PFSK-1 (cell line): ENCODE measurements around the gene TTPAL.

Experiments
- FOXP2 ChIP-seq: optimal IDR thresholded peaks from 2 replicates; pipeline ENCODE3; 2011; ENCODE audit warnings: borderline replicate concordance, control low read depth, inconsistent platforms; ENCODE audit not compliant: insufficient read depth; ENCODE audit errors: extremely low read length, extremely low read depth
- POLR2AphosphoS5 ChIP-seq: IDR thresholded peaks from 2 replicates; pipeline ENCODE4 v1.6.1; 2012; ENCODE audit warnings: low read depth, mild to moderate bottlenecking, control low read depth, low read length, moderate library complexity
- SIN3A ChIP-seq: IDR thresholded peaks from 2 replicates; pipeline ENCODE4 v1.6.1; 2012; ENCODE audit warnings: mild to moderate bottlenecking, low read length, moderate library complexity, borderline replicate concordance; ENCODE audit not compliant: insufficient read depth
- TAF1 ChIP-seq: IDR thresholded peaks from 2 replicates; pipeline ENCODE4 v1.6.1; 2012; ENCODE audit warnings: low read length, control low read depth, borderline replicate concordance; ENCODE audit not compliant: insufficient read depth
- TF ChIP-seq, protein P1 (sequence below), 2 experiments: IDR thresholded peaks; 2 replicates each; pipeline versions ENCODE4 v1.6.1 to v1.8.0; 2011 to 2012; ENCODE audit warnings: low read depth in 2 of 2, low read length in 2 of 2, control low read depth in 1 of 2, inconsistent platforms in 1 of 2, mild to moderate bottlenecking in 1 of 2, moderate library complexity in 1 of 2; ENCODE audit not compliant: insufficient read depth in 1 of 2

Gene TTPAL

DNA sequence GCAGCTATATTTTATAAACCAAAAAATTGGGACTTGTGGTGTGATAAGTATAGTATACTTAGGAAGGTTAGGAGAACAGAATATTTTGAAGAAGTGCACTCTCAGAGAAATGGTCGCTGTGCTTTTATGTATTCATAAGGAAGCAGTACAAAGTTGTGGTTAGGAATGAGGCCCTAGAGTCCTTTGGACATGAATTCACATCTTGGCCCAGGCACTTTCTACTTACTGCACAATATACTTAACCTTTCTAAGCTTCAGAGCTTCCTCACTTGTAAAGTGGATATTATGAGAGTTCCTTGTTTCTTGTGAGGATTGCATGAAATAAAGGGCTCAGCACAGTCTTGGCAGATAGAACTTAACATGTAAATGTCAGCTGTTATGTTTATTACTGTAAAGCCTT lies 67.2 kb downstream of the TTPAL start:
- no peak for TF ChIP-seq POLR2AphosphoS5
- TF ChIP-seq, protein P1, sequence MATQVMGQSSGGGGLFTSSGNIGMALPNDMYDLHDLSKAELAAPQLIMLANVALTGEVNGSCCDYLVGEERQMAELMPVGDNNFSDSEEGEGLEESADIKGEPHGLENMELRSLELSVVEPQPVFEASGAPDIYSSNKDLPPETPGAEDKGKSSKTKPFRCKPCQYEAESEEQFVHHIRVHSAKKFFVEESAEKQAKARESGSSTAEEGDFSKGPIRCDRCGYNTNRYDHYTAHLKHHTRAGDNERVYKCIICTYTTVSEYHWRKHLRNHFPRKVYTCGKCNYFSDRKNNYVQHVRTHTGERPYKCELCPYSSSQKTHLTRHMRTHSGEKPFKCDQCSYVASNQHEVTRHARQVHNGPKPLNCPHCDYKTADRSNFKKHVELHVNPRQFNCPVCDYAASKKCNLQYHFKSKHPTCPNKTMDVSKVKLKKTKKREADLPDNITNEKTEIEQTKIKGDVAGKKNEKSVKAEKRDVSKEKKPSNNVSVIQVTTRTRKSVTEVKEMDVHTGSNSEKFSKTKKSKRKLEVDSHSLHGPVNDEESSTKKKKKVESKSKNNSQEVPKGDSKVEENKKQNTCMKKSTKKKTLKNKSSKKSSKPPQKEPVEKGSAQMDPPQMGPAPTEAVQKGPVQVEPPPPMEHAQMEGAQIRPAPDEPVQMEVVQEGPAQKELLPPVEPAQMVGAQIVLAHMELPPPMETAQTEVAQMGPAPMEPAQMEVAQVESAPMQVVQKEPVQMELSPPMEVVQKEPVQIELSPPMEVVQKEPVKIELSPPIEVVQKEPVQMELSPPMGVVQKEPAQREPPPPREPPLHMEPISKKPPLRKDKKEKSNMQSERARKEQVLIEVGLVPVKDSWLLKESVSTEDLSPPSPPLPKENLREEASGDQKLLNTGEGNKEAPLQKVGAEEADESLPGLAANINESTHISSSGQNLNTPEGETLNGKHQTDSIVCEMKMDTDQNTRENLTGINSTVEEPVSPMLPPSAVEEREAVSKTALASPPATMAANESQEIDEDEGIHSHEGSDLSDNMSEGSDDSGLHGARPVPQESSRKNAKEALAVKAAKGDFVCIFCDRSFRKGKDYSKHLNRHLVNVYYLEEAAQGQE (IDR thresholded peaks at IDR 0.05; ENCODE audit: insufficient read depth in 1 of 2, low read depth in 2 of 2, low read length in 2 of 2) = no peak
- no peak for TF ChIP-seq FOXP2
- no peak for TF ChIP-seq TAF1
- TF ChIP-seq SIN3A = no peak

DNA sequence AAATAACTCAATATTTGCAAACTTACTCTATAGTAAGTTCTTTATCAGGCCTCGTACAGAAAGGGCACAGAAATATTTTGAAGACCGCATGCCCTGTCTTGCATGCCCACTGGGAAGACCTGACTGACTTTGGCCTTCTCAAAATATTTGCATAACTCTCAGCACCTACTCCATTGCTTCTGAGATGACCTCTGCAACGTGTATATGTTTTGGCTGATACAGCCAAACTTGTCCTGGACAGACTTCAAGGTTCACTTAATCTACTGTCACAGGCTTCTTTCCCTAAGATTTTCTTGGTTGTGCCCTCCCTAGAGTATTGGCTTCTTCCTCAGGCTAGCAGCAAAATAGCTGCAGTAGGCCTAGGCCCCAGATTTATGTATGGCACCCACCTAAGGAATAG lies 67.7 kb downstream of the TTPAL start:
- TF ChIP-seq, protein P1 (IDR thresholded peaks at IDR 0.05; ENCODE audit: insufficient read depth in 1 of 2, low read depth in 2 of 2, low read length in 2 of 2) = no peak
- TF ChIP-seq POLR2AphosphoS5 (no peak), SIN3A (no peak), FOXP2 (no peak), TAF1 (no peak)
